PFSK-1 (cell line): ENCODE measurements around the gene PRR36.

Source experiments
- FOXP2 ChIP-seq: optimal IDR thresholded peaks from 2 replicates; pipeline ENCODE3; 2011; ENCODE audit warnings: borderline replicate concordance, control low read depth, inconsistent platforms; ENCODE audit not compliant: insufficient read depth; ENCODE audit errors: extremely low read length, extremely low read depth
- POLR2AphosphoS5 ChIP-seq: IDR thresholded peaks from 2 replicates; pipeline ENCODE4 v1.6.1; 2012; ENCODE audit warnings: low read depth, mild to moderate bottlenecking, control low read depth, low read length, moderate library complexity
- SIN3A ChIP-seq: IDR thresholded peaks from 2 replicates; pipeline ENCODE4 v1.6.1; 2012; ENCODE audit warnings: mild to moderate bottlenecking, low read length, moderate library complexity, borderline replicate concordance; ENCODE audit not compliant: insufficient read depth
- TAF1 ChIP-seq: IDR thresholded peaks from 2 replicates; pipeline ENCODE4 v1.6.1; 2012; ENCODE audit warnings: low read length, control low read depth, borderline replicate concordance; ENCODE audit not compliant: insufficient read depth
- TF ChIP-seq, protein P1 (sequence below), 2 experiments: IDR thresholded peaks; 2 replicates each; pipeline versions ENCODE4 v1.6.1 to v1.8.0; 2011 to 2012; ENCODE audit warnings: low read depth in 2 of 2, low read length in 2 of 2, control low read depth in 1 of 2, inconsistent platforms in 1 of 2, mild to moderate bottlenecking in 1 of 2, moderate library complexity in 1 of 2; ENCODE audit not compliant: insufficient read depth in 1 of 2

PRR36 gene

DNA sequence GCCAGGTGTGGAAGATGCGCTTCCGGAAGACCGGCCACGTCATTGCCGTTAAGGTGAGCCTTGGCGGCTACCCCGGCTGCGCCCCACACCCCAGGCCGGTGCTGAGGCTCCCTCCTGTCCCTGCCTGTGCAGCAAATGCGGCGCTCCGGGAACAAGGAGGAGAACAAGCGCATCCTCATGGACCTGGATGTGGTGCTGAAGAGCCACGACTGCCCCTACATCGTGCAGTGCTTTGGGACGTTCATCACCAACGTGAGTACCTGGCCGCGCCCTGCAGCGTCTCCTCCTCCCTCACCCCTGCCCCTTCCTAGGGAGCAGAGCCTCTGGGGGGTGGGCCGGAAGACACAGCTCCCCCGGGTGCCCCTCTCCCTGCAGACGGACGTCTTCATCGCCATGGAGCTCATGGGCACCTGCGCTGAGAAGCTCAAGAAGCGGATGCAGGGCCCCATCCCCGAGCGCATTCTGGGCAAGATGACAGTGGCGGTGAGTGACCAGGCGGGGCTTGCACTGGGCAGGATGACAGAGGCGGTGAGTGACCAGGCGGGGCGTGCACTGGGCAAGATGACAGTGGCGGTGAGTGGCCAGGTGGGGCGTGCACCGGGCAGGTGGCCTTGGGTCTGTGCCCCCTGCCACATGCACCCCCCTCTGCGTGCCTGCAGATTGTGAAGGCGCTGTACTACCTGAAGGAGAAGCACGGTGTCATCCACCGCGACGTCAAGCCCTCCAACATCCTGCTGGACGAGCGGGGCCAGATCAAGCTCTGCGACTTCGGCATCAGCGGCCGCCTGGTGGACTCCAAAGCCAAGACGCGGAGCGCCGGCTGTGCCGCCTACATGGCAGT lies 36.4 kb upstream of the PRR36 start:
- TF ChIP-seq SIN3A: no peak
- TF ChIP-seq POLR2AphosphoS5: 0 out of 2 replicates have a peak, but pooled peaks have one; percentile 36
- no peak for TF ChIP-seq FOXP2
- no peak for TF ChIP-seq TAF1

- TF ChIP-seq FOXP2 (no peak), TAF1 (no peak), POLR2AphosphoS5 (no peak), SIN3A (no peak)
- TF ChIP-seq, protein P1, sequence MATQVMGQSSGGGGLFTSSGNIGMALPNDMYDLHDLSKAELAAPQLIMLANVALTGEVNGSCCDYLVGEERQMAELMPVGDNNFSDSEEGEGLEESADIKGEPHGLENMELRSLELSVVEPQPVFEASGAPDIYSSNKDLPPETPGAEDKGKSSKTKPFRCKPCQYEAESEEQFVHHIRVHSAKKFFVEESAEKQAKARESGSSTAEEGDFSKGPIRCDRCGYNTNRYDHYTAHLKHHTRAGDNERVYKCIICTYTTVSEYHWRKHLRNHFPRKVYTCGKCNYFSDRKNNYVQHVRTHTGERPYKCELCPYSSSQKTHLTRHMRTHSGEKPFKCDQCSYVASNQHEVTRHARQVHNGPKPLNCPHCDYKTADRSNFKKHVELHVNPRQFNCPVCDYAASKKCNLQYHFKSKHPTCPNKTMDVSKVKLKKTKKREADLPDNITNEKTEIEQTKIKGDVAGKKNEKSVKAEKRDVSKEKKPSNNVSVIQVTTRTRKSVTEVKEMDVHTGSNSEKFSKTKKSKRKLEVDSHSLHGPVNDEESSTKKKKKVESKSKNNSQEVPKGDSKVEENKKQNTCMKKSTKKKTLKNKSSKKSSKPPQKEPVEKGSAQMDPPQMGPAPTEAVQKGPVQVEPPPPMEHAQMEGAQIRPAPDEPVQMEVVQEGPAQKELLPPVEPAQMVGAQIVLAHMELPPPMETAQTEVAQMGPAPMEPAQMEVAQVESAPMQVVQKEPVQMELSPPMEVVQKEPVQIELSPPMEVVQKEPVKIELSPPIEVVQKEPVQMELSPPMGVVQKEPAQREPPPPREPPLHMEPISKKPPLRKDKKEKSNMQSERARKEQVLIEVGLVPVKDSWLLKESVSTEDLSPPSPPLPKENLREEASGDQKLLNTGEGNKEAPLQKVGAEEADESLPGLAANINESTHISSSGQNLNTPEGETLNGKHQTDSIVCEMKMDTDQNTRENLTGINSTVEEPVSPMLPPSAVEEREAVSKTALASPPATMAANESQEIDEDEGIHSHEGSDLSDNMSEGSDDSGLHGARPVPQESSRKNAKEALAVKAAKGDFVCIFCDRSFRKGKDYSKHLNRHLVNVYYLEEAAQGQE (IDR thresholded peaks at IDR 0.05; ENCODE audit: insufficient read depth in 1 of 2, low read depth in 2 of 2, low read length in 2 of 2): no peak
Observed at GRCh38 chr19:7909471-7910067, 35.4 kb upstream of the PRR36 start.

DNA sequence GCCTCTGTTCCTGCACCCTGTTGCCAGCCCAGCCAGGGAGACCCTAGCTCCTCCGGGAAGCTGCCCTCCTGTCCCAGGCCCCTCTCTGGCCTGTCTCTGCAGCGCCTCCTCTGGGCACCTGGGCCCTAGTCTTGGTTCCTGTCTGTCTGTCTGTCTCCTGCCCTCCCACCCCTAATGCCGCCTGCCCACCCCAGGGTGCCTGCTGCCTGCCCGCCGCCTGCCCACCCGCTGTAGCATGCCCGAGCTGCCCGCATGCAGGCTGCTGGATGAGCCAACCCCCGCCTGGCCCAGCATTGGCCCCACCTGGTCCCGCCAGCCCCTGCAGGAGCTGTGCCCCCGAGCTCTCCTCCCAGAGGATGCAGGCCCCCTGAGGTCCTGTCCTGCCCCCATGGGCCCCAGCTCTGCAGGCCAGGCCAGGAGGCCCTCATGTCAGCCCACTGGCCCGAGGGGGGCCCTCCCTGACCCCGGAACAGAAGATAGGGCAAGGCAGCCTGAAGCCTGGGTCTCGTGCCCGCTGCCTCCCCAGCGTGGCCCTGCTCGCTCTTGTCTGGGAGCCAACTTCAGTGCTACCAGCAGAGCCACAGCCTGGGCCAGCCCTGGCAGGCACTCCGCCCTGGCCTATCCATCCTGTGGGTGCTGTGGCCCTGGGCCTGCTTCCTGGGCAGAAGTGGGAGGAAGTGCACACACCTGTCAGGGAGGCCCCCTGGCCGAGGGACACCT lies 34.7 kb upstream of the PRR36 start:
- TF ChIP-seq POLR2AphosphoS5 (no peak), FOXP2 (no peak), TAF1 (no peak), SIN3A (no peak)
- TF ChIP-seq, protein P1 (IDR thresholded peaks at IDR 0.05; ENCODE audit: insufficient read depth in 1 of 2, low read depth in 2 of 2, low read length in 2 of 2): no peak

DNA sequence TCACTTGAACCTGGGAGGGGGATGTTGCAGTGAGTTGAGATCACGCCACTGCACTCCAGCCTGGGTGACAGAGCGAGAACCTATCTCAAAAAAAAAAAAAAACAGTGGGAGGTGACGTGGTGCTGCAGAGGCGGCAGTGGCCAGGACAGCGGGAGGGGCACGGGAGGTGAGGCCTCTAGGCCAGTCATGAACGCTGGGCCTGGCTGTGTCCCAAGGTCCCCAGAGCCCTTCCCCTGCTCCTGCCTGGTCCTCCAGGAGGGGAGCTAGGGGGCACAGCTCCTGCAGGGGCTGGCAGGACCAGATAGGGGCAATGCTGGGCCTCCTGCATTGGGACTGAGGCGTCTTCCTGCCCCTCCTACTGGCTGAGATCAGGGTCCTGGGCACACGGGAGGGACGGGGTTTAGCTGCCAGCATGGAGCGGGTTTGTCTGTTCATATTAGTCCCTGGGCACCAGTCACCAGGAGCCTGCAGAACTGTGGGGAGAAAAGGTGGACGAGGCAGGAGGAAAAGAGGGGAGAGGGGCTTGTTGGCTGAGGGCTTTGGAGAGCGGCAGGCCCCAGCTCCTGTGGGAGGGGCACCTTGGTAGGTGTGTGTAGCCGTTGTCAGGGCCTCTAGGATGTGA lies 34.0 kb upstream of the PRR36 start:
- TF ChIP-seq POLR2AphosphoS5: peak; percentile 14; the same call in 1 of the 2 replicates
- TF ChIP-seq SIN3A: no peak

DNA sequence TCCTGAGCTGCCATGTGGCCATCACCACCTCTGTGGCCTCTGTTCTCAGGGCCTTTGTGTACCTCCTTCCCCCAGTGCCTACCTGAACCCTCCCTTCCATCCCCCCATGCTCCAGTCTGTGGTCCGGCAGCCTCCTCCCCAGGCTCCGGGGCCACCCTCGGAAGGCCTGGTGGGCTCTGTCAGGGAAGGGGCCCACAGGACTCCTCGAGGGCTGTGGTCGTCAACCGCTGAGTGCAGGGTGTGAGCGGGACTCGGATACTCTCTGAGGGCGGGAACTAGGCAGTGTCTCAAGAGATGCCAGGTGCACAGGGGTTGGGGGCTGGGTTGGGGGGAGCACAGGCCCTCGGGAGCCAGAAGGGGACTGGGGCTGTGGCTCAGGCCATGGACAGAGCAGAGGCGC lies 33.4 kb upstream of the PRR36 start:
- TF ChIP-seq SIN3A (no peak), POLR2AphosphoS5 (no peak), FOXP2 (no peak), TAF1 (no peak)
- TF ChIP-seq, protein P1 (IDR thresholded peaks at IDR 0.05; ENCODE audit: insufficient read depth in 1 of 2, low read depth in 2 of 2, low read length in 2 of 2): no peak

GRCh38 chr19:7907122-7907521 lies 32.9 kb upstream of the PRR36 start:
- TF ChIP-seq FOXP2 (no peak), SIN3A (no peak), POLR2AphosphoS5 (no peak), TAF1 (no peak)
- TF ChIP-seq, protein P1 (IDR thresholded peaks at IDR 0.05; ENCODE audit: insufficient read depth in 1 of 2, low read depth in 2 of 2, low read length in 2 of 2): no peak
